M059J (cell line): ENCODE measurements around the gene CTBP1. TPM values are rescaled to one million over a fixed set of nuclear protein-coding genes. Genes with fewer than 3 reads are reported as not detected.

Experiments used
- DNase-seq: peaks from one replicate; pipeline ENCODE4 v3.0.0-alpha.2; 2012; ENCODE audit warnings: low read depth
- total RNA-seq: library from RNA; depleted of rRNA; stranded (reverse); fragments of >200 nt; shearing (Covaris generic); gene quantifications from 2 replicates; pipeline ENCODE4 v1.2.3, GENCODE V29; 2014

The CTBP1 gene
- total RNA-seq, 1 experiment from 2014 or later, result 166 TPM

GRCh38 chr4:1225272-1226143 is 23.4 kb downstream of the CTBP1 start:
- no peak for DNase-seq

GRCh38 chr4:1223841-1224809 is 24.8 kb downstream of the CTBP1 start:
- no peak for DNase-seq

GRCh38 chr4:1222938-1223690 is 25.8 kb downstream of the CTBP1 start:
- no peak for DNase-seq

- no peak for DNase-seq
These were observed 26.7 kb downstream of the CTBP1 start for GRCh38 chr4:1222036-1222789.

- DNase-seq, result no peak
These were observed 27.6 kb downstream of the CTBP1 start for GRCh38 chr4:1221155-1221870.

GRCh38 chr4:1220566-1220965 is 28.4 kb downstream of the CTBP1 start:
- no peak for DNase-seq

GRCh38 chr4:1219566-1219950 is 29.4 kb downstream of the CTBP1 start:
- DNase-seq, result no peak

- no peak for DNase-seq
These were observed 30.0 kb downstream of the CTBP1 start for GRCh38 chr4:1218634-1219565.

GRCh38 chr4:1217366-1217765 is 31.6 kb downstream of the CTBP1 start:
- DNase-seq, result no peak

- DNase-seq, result no peak
These were observed 32.0 kb downstream of the CTBP1 start for GRCh38 chr4:1216869-1217294.

- DNase-seq, result no peak
These were observed 32.8 kb downstream of the CTBP1 start for GRCh38 chr4:1216076-1216614.

- no peak for DNase-seq
These were observed 33.5 kb downstream of the CTBP1 start for GRCh38 chr4:1215141-1216075.

GRCh38 chr4:1214101-1215095 is 34.5 kb downstream of the CTBP1 start:
- DNase-seq, result no peak

GRCh38 chr4:1213336-1213995 is 35.5 kb downstream of the CTBP1 start:
- DNase-seq, result no peak

GRCh38 chr4:1212546-1213335 is 36.2 kb downstream of the CTBP1 start:
- DNase-seq, result no peak
